Stimulated activated CD8-positive, alpha-beta memory T cell treated with anti-CD3 and anti-CD28 coated beads, Interleukin-2, amount 100 ng/mL, for 48 hours (primary cell): Measurements from ENCODE around the gene PLCD1.
A peak's percentile ranks its signal among the peaks of the same experiment; 100 is the strongest.
"Not testable (repeated sequence)": the region's sequence is repeated elsewhere in the genome, so short reads cannot be mapped to it uniquely, and the experiment has no call there.

Source experiments
- DNase-seq, 2 donors: peaks; one replicate each; pipeline ENCODE4 v3.0.0-alpha.2; 2020; ENCODE audit warnings: low read depth in 2 of 2

PLCD1 gene

DNA sequence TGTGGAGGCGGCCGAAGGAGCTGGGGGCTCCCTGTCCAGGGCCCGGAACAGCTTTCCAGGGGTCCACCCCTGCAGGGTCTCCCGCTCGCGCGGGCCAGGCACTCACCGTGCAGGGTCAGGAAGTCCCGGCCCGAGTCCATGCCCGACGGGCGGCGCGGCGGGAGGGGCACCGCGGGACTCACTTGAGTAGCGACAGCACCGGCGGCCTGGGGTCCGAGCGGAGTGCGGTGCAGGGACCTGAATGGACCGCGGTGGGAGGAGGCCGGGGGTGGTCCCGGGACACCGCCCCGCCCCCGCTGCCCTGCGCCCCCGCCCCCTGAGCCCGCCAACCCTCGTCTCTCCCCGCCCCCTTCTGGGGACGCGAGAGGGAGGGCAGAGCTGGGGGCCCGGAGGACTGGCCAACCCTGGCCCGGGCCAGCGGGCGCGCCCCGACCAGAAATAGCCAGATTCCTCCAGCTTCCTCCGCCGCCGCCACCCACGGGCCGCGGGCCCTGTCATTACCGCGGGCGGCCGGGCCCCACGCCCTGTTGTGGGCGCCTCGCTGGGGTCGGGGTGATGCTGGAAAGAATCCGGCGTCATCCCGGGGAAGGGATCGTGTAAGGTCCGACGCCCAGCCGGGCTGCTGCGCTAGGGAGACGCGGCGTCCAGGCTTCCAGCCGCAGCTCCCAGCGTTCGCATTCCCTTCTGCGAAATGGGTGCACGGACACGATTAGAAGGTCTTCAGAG, at the start of gene PLCD1:
PLCD1 (minus strand) TSS at position 243 of the 726 bp plus-strand sequence; CDS start at position 140, 103 bp downstream.
- DNase-seq = no peak

DNA sequence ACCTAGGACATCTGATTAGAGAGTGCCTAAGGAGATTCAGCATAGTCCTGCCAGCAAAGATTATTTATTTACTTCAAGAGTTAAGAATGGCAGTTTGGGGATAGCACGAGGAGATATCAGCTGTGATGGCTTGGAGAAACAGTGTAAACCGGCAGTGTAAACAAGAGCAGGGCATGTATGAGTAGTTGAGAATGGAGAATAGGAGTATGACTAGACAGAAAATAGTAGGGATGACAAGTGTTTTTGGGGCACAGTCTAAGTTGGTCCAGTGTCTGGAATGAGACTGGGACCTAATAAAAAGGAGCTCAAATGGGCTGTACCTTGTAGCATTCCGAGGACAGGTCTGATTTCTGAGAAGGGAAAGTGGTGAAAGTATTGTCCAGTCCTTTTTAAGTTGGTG, 47.6 kb upstream of the PLCD1 start:
- not testable (repeated sequence) for DNase-seq

DNA sequence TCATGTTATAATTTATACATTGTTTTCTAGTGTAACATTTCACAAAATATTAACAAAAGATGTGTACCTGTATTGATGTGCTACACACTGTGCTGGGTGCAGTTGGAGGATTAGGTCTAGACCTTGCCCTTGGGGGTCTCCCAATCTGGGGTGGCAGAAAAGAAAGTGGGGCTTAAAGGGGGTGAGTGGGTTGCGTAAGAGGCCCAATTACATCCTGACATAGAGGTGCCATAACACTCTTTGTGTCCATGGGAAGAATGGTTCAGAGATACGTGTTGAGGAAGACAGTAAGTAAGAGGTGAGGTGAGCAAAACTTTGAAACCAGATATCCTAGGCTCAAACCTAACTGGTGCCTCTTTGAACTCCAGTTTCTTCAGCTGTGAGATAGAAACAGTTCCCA, 40.6 kb upstream of the PLCD1 start:
- no peak for DNase-seq

- no peak for DNase-seq
Observed at GRCh38 chr3:38067508-38068233, 38.2 kb upstream of the PLCD1 start.

DNA sequence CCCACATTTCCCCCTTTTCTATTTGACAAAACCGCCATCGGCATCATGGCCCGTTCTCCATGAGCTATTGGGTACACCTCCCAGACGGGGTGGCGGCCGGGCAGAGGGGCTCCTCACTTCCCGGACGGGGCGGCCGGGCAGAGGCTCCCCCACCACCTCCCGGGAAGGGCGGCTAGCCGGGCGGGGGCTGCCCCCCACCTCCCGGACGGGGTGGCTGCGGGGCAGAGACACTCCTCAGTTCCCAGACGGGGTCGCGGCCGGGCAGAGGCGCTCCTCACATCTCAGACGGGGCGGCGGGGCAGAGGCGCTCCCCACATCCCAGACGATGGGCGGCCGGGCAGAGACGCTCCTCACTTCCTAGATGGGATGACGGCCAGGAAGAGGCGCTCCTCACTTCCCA, 35.0 kb upstream of the PLCD1 start:
- not testable (repeated sequence) for DNase-seq

DNA sequence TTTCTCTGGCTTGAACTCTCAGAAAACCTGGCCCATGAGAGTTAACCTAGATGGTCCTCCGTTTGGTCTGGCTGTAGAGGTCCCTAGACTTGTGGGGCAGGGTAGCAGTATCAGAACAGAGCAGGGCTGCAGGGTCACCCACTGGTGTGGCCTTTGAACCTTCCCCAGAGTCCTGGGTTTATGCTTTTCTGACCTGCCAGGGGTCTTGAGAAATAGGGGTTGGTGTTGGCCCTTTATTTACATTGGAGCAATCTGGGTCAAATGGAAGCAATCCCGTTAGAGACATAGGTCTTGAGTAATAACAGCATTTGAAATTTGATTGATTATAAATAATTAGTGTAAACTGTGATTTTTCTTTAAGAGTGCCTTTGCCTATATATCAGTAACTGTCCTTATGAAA, 33.4 kb upstream of the PLCD1 start:
- no peak for DNase-seq

GRCh38 chr3:38059591-38059990, 30.1 kb upstream of the PLCD1 start:
- no peak for DNase-seq

- DNase-seq = no peak
Observed at GRCh38 chr3:38059148-38059547, 29.7 kb upstream of the PLCD1 start.

DNA sequence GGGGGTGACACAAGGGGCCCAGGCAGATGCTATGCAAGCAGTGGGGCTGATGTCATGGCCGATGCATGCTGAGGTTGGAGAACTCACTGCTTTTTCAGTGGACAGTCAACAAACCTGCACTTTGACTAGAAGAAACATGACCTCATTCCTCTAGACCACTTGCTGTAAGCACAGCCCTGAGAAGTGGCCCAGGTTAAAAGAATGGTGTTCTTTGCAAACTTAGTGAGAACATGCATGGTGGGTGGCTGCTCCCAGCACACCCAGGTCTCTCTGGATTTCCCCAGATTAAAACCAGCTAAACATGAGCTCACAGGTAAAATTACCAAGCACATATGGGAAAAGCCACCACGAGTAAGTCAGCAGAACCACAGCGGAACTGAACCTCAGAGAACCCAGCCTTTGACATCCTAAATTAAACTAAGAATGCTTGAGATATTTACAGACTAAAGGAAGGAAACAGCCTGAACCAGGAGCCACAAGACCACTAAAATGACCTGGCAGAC, 25.1 kb upstream of the PLCD1 start:
- DNase-seq = no peak

- not testable (repeated sequence) for DNase-seq
Observed at GRCh38 chr3:38053813-38054498, 24.5 kb upstream of the PLCD1 start.

DNA sequence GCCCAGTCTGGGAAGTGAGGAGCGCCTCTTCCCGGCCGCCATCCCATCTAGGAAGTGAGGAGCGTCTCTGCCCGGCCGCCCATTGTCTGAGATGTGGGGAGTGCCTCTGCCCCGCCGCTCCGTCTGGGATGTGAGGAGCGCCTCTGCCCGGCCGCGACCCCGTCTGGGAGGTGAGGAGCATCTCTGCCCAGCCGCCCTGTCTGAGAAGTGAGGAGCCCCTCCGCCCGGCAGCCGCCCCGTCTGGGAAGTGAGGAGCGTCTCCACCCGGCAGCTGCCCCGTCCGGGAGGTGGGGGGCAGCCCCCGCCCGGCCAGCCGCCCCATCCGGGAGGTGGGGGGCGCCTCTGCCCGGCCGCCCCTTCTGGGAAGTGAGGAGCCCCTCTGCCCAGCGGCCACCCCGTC, 23.8 kb upstream of the PLCD1 start:
- DNase-seq = not testable (repeated sequence)

GRCh38 chr3:38051131-38051530, 21.7 kb upstream of the PLCD1 start:
- DNase-seq = no peak

GRCh38 chr3:38049358-38050126, 20.1 kb upstream of the PLCD1 start:
- DNase-seq = no peak

GRCh38 chr3:38047896-38048295, 18.5 kb upstream of the PLCD1 start:
- DNase-seq = no peak

DNA sequence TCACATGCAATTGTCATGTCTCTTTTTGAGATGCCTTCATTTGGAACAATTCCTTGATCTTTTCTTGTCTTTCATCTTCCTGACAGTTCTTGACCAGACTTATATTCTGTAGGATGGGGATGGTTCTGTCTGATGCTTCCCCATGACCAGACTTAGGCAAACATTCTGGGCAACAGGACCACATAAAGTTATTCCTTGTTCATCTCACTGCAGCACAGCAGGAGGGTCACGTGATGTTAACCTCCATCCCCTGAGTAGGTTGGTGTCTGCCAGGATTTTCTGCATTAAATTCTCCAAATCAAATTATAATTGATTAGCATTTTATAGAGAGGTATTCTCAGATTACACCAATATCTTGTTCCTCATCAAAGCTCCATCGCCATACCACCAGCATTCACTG, 17.4 kb upstream of the PLCD1 start:
- no peak for DNase-seq

DNA sequence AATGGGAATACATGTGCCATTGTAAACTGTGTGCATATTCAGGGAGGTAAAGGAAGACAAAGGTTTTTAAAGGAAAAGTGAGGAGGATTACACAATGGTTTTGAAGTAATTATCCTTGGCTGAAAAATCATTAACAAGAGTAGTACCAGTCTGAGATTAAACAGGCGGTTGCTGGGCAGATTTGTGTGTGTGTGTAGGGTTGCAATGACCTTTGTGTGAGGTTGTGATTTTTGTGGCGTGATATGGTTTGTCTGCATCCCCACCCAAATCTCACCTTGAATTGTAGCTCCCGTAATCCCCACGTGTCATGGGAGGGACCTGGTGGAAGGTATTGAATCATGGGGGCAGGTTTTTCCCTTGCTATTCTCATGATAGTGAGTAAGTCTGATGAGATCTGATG, 16.6 kb upstream of the PLCD1 start:
- no peak for DNase-seq

- DNase-seq = no peak
Observed at GRCh38 chr3:38043486-38043885, 14.0 kb upstream of the PLCD1 start.

- DNase-seq = no peak
Observed at GRCh38 chr3:38040401-38040800, 11.0 kb upstream of the PLCD1 start.

- no peak for DNase-seq
Observed at GRCh38 chr3:38039899-38040261, 10.4 kb upstream of the PLCD1 start.

DNA sequence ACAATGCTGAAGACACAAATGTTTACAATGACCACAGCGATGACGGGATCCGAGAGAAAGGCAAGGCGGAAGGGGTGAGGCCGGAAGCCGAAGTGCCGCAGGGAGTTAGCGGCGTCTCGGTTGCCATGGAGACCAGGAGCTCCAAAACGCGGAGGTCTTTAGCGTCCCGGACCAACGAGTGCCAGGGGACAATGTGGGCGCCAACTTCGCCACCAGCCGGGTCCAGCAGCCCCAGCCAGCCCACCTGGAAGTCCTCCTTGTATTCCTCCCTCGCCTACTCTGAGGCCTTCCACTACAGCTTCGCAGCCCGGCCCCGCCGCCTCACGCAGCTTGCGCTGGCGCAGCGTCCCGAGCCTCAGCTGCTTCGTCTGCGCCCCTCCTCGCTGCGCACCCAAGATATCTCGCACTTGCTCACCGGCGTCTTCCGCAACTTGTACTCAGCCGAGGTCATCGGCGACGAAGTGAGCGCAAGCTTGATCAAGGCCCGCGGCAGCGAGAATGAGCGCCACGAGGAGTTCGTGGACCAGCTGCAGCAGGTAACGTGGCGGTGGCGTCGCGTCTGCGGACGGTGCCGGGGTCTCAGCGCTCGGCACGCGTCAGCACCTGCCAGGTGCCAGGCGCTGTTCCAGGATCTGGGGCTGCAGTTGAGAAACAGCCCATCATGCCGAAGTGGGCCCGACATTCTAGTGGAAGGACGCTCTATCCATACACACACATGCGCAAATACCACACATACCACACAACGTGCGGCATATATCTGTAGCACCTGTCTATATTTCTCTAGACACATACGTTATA, 9.9 kb upstream of the PLCD1 start, which contains the start of gene DLEC1:
DLEC1 (plus strand) TSS at position 108 of the 798 bp plus-strand sequence; CDS start at position 126, 18 bp downstream.
- peak; percentile 74 to 76 for DNase-seq

GRCh38 chr3:38038447-38038911, 9.0 kb upstream of the PLCD1 start:
- no peak for DNase-seq
